HG02938 (cell line): Measurements from ENCODE around the gene PLEKHM2.

Source experiments
- ATAC-seq: cut with Tn5 transposase; IDR thresholded peaks from one replicate; pipeline ENCODE4 v1.9.1; 2021; ENCODE audit warnings: mild to moderate bottlenecking, moderate library complexity; ENCODE audit not compliant: unreplicated experiment

Gene PLEKHM2

DNA sequence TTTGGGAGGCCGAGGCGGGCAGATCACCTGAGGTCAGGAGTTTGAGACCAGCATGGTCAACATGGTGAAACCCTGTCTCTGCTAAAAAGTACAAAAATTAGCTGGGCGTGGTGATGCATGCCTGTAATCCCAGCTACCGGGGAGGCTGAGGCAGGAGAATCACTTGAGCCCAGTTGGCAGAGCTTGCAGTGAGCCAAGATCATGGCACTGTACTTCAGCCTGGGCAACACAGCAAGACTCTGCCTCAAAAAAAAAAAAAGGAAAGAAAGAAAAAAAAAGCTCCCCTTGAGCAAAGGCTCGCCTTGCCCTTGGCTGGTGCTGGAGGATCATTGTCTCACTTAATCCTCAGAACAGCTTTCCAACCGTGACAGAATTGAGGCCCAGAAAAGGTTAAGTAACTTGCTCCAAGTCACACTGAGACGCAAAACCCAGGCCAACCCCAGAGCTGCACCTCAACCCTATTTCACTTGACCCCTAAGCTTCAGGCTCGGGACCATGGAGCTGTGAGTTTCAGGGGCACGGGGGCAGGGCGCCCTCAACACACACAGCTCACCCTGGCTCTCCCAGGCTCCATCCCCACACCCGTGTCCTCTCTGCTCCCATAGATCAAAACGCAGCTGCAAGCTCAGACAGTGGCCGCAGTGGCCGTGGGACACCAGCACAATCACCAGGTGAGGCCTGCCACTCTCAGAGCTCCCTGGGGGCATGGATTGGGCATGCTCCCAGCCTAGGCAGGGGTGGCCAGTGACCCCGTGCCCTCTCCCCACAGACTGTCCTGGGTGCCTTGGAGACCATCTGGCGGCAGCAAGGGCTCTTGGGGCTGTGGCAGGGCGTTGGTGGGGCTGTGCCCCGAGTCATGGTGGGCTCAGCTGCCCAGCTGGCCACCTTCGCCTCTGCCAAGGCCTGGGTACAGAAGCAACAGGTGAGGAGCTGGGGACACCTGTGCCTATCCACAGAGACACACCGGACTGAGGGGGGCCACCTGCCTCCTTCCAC, 53.5 kb downstream of the PLEKHM2 start:
- no peak for ATAC-seq

DNA sequence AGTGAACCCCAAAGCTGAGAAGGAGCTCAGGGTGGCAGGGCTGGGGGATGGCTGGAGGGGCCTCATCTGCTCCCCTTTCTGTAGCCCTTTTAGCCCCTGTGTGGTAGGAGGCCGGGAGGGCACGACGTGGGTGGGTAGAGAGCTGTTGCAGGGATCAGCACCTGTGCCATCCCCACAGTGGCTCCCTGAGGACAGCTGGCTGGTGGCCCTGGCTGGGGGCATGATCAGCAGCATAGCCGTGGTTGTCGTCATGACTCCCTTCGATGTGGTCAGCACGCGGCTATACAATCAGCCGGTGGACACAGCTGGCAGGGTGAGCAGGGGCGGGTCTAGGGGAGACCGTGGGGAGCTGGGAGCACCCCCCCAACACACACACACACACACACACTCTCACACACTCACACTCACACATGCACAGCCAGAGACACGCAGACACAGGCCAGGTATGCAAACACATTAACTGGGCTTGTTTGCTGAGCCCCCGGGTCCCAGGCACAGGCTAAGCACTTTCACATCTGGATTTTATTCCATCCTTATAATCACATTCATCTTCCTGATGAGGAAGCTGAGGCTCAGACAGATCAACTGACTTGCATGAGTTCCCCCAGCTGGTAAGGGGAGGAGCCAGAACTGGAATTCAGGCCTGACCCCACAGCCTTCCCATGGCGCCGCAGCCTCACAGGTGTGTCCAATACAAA, 54.4 kb downstream of the PLEKHM2 start:
- no peak for ATAC-seq

DNA sequence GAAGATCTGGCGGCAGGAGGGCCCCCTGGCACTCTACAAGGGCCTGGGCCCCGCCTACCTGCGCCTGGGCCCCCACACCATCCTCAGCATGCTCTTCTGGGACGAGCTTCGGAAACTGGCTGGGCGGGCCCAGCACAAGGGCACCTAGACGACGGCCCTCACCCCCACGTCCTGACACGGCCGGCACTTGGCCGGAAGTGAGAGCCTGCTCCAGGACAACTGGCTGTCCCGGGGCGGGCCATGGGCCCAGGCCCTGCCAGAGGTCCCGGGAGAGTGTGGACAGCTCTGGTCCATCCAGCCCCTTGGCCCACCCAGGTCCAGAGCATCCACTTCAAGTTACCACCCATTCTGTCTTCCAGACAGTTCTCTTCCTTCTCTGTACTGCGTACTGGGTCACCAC, 55.1 kb downstream of the PLEKHM2 start:
- no peak for ATAC-seq

DNA sequence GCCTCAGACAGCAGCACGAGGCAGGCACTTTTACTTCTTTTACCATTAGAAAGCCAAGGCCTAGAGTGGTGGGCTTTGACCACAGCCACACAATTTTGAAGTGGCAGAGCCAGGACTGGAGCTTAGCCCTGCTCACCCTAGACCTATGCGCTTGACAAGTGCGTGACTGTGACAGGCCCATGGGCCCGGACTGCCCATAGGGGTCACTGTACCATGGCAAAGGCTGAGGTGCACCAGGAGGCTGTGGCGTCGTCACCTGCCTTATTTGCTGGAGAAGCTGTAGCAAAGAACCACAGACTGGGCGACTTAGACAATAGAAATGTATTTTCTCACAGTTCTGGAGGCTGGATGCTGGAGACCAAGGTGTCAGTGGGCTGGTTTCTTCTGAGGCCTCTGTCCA, 55.6 kb downstream of the PLEKHM2 start:
- ATAC-seq = no peak

DNA sequence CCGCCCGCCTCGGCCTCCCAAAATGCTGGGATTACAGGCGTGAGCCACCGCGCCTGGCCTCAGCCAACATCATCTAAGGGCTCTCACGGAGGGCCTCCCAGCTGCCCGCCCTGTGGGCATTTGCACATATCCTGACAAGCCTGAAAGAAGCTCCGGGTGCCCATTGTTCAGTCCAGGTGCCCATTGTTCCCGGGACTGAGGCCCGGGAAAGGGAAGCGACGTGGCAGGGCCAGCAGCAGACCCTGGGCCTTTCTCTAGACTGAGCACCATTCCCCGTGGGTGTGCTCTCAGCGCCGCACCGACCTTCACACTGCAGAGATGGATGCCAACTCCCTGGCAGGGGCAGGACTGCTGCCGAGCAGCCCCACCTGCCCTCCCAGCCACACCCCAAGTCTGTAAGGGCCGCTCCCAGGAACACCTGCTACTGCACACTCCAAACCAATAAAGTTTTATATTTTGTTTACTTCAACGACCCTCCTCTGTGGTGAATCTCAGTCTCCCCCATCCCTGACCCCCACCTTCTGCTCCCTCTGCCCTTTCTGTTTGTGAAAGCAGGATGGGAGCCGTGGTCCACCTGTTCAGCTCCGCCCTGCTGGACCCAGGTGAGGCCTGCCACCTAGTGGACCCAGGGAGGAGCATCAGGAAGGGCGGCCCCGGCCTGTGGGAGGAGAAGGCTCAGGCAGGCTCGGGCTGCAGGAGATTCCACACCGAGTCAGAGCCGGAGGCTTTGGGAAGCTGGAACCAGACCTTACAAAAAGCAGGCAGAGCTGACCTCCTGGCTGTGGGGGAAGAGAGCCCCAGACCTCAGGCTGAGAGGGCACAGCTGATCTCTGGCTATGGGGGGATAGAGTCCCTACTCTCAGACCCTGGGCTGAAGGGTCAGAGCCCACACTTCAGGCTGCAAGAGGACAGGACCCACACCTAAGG, 57.1 kb downstream of the PLEKHM2 start:
- no peak for ATAC-seq

DNA sequence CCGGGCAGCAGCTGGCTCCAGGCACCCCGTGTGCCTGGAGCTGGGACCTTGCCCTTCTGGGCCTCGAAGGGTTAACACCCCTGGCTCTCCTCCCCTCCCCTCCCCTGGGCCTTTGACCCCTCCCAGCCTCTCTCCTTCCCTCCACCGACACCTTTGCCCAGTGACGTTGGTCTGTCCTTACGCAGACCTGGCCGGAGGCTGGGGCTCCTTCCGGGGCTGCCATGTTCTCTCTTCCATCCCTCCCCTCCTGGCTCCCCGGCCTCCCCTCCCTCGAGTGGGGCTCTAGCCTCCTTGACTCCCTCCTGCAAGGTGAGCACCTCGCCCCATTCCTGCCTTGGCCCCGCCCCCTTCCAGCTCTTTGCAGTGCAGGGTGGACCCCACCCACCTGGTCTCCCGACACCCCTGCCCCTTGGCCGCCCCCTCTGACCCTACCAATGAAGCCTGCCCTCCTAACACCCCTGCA, 58.2 kb downstream of the PLEKHM2 start, which contains the start of gene TMEM82:
TMEM82 (plus strand) TSS at position 161 of the 463 bp plus-strand sequence; CDS start at position 222, 61 bp downstream.
- no peak for ATAC-seq

DNA sequence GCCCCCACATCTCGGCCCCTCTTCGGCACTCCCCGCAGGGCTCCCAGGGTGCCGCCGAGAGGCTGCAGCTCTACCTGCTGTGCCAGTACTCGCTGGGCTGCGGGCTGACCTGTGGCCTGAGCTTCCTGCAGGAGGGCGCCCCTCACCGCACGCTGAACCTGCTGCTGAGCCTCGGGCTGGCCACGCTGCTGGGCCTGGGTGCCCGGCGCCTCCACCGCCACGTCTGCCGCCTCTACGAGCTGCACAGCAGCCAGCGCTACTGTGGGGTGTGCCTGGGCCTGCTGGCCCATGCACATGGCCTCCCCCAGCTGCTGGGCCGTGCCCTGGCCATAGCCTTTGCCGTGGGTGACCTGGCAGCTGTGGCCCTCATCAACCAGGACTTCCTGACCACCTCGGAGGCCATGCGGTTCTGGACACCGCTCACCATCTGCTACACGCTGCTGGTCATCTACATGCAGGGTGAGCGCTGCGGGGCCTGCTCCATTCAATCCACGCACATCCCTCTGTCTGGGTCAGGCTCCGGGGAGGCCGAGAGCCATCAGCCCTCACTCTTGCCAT, 60.1 kb downstream of the PLEKHM2 start:
- no peak for ATAC-seq

DNA sequence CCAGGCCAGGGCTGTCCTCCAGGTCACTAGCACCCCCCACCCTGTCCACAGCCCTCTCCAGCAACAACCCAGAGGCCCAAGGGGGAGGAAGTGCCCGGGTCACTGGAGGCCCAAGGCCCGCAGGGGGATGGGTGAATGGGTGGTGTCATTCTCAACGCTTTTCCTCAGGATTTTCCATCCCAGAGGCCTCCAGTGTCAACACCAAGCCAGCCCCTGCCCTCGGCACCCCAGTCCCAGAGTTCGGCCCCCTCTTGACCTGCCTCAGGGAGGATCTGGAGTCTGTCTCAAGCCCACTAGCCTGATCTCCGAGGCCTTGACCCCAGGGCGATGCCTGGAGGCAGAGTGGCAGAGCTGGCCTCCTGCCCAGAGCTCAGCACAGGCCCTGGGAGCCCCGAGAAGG, 63.3 kb downstream of the PLEKHM2 start:
- no peak for ATAC-seq

DNA sequence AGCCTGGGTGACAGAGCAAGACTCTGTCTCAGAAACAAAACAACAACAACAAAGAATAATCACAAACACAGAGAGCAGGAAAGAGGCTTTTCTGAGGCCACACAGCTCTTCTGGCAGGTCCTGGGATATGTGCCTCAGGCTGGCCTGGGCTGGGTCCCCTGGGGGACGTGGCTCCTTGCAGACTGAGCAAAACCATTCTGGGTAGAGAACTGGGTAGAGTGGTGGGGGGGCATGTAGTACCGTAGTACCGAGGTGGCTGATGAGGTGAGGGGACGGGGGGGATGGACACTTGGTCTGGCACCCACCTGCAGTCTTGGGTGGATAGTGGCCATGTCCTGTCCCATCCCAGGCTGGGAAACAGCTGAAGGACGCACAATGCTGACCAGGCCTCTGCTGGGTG, 64.1 kb downstream of the PLEKHM2 start:
- no peak for ATAC-seq

DNA sequence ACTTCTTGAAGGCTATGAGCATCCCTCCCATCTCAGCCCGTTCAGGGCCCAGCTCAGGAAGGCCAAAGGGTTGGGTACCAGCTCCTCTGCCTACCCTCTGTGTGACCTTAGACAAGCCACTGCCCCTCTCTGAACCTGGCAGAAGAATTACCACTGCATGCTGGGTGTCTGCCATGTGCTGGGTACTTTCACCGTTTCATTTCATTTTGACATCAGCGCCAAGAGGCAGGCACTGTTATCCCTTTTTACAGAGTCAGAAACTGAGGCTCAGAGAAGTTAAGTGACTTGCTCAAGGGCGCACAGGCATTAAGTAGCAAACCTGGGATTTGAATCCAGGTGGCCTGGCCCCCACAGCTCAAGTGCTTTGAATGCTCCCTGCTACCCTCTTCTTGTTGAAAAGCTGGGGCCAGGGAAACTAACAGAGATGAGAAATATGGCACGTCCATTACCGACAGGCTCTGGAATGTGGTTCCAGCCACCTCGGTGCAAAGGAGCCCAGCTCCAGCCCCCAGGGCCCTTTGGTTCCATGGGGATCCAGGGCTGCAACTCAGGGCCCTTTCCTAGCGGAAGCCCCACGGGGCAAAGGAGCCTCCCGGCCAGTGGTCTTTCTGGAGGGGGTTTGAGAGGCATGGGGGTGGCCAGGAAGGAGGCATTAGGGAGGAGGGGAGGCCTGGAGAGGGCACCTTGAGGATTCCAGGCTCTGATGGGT, 64.7 kb downstream of the PLEKHM2 start:
- ATAC-seq = no peak

DNA sequence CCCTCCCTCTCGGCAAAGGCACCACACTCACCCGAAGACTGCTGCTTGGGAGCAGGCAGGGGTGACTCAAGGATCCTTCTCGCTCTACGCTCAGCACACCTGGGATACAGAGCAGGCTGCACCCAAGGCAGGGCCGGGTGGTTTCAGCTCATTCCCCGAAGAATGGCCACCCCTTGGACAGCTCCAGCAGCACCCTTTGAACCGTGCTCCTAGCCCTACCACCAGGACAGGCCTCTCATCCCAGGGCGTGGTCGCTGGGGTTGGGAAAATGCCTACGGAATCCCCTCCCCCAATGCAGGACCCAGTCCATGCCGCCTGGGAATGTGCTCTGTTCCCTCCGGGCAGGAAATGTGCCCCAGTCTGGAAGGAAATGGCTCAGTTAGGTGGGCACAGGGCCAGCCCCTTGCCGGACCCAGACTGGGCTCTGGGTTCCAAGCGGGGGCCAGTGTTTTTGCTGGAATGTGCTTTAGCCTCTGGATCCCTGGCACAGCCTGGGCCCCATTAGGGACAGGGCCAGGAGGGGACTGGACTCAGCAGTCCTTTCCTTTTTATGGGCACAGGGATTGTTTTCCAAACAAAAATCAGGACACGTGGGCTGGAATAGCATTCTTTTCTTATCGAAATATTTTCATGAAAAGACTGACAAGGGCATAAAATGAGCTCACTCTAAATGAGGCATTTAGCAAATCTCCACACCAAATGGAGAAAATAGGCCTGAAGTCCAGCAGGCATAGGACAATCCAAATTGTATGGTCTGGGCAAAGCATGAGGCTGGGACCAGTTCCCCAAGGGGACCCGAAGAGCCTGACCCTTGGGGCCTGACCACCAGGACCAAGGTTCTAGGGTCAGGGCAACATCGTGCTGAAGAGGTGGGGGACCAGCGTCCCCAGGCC, 65.5 kb downstream of the PLEKHM2 start:
- no peak for ATAC-seq

DNA sequence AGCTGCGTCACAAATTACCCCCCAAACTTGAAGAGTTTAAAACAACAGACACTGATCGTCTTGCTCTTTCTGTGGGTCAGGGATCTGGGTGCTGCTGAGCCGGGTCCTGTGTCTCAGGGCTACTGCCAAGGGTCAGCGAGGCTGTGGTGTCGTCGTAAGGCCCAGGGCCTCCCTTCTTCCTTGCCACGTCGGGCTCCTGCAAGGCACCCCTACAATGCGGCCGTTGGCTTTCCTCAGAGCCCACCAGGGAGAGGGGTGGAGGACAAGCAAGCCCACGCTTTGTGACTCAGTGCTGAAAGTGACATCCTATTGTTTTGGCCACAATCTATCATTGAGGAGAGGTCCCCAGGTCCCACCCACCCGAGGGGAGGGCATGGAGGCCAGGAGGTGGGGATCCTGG, 66.8 kb downstream of the PLEKHM2 start:
- no peak for ATAC-seq

DNA sequence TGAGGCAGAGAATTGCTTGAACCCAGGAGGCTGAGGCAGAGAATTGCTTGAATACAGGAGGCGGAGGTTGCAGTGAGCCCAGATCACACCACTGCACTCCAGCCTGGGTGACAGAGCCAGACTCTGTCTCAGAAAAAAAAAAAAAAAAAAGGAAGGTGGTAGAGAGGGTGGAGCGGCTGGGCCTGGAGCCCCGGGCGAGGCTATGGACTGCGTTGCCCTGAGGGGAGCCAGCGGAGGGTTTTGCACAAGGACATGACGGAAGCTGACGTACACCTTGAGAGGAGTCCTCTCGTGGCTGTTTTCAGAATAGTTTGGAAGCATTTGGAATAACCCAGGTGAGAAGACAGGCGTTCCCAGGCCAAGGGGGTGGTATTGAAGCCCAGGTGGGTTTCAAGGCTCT, 67.6 kb downstream of the PLEKHM2 start:
- no peak for ATAC-seq

DNA sequence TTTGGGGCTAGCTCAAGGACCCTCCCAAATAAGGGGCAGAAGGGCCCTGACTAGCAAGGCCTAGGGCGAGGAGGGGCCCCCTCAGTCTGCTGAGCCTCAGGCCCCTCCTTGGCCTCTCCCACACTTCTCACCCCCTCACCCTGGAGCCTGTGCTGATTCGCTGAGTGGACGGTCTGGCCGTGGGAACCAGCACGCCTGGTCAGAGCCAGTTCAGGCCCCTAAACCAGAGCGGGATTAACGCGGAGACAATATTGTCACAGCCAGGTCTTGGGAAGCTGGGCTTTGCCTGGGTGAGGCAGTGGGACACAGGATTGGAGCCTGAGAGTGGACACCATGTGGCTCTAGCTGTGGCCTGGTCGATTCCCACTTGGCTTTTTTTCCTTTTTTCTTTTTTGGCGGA, 69.7 kb downstream of the PLEKHM2 start:
- no peak for ATAC-seq

DNA sequence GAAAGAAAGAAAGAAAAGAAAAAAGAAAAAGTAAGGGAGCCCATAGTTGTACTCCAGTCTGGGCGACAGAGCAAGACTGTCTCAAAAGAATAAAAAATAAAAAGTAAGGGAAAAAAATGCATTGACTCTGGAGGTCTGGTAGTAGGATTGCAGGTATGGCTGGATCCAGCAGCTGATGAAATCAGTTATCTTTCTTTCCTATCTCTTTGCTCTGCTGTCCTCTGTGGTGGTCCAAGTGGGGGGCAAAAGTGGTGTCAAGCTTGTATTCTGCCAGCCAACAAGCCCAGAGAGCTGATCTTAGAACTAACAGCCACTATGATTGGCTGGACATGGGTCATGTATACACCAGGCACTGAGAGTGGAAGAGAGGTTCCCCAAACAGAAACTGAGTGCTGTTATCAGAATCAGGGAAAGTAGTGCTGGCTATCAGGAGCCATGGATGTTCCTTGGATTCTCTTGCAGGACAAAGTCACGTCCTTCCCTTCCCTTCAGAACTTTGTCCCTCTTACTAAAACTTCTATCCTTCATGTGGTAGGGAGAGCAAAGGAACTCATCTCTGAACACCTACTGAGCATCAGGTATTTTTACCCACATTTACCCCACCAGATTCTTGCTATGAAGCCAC, 71.0 kb downstream of the PLEKHM2 start:
- ATAC-seq = no peak

DNA sequence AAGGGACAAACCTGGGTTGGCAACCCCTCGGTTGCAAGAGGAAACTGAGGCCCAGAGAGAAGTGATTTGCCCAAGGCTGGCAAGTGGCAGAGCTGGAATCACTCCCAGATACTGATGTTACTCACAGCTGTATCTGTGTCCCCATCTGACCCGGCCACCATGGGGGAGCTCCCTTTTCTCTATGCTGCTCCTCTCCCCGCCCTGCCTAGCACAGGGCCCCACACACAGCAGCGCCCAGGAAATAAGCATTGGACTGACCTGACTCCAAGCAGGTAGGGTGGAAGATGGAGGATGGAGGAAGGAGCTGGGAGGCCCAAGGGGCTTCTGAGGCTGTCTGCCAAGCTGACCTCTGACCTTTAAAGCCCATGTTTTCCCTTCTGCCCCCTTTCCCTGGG, 71.5 kb downstream of the PLEKHM2 start:
- ATAC-seq = no peak

DNA sequence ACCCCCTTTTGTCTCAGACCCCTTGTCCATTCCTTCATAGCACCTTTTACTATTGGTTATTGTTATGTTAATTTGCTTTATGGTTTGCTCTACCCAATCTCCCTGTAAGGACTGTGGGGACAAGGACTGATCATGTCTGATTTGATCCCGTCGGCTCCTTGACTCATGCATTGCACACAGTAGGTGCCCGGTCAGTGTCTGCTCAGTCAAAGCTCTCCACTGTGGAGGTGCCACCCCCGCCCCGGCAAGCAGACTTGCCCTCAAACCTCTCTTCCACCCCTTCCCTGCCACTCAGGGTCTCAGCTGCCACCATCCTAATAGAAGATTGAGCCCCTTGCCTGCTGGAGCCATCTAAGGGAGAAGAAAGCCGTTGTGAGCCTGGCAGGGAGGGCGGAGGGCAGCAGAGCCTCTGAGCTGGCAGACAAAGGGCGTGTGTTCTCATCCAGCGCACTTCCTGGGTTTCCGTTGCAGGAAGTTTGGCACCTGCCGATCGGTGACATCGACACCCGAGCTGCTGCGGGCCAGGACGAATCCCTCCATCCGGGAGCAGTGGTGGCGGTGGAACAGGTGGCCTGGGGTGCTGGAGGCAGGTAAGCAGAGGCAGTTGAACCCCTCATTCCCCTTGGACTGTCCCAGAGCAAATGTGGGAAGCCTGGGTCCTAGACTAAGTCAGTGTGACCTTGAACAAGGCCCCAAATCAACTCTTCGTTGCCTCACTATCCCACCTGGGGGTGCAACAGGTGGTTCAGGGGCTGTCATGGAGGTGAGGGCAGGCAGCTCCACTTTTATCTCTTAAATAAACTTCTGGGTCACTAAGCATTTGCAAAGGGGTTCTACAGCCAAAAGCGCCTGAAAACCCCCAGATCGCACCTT, 72.3 kb downstream of the PLEKHM2 start:
- no peak for ATAC-seq
